OCI-LY1 (cell line): ENCODE results near the gene OASL.

Experiments used
- H2AFZ ChIP-seq: fragments of 200-600 bp; sonication (generic), shearing (Covaris generic); 2 replicates; pipeline ENCODE4 v1.6.0; 2014; ENCODE audit warnings: antibody characterized with exemption, mild to moderate bottlenecking, low read length
- H3F3A ChIP-seq: fragments of 200-600 bp; sonication (generic), shearing (Covaris generic); 2 replicates; pipeline ENCODE4 v1.6.0; 2014; ENCODE audit warnings: mild to moderate bottlenecking, antibody characterized with exemption, low read length, moderate library complexity; ENCODE audit not compliant: insufficient read depth
- H3K27ac ChIP-seq: fragments of 200-600 bp; sonication (generic); 2 replicates; pipeline ENCODE4 v1.5.1; 2014; ENCODE audit warnings: low read length, mixed run types, mild to moderate bottlenecking, low read depth; ENCODE audit not compliant: poor library complexity, severe bottlenecking
- H3K27me3 ChIP-seq: fragments of 200-600 bp; sonication (generic); 2 replicates; pipeline ENCODE4 v1.6.0; 2014; ENCODE audit warnings: antibody characterized with exemption, mild to moderate bottlenecking, low read length, moderate library complexity; ENCODE audit not compliant: insufficient read depth
- H3K36me3 ChIP-seq: fragments of 200-600 bp; sonication (generic); 2 replicates; pipeline ENCODE4 v1.6.1; 2014; ENCODE audit warnings: mild to moderate bottlenecking, antibody characterized with exemption, low read length, moderate library complexity, mixed read lengths; ENCODE audit not compliant: insufficient read depth
- H3K4me1 ChIP-seq: fragments of 200-600 bp; sonication (generic); 2 replicates; pipeline ENCODE4 v1.5.1; 2014; ENCODE audit warnings: mild to moderate bottlenecking, low read length, moderate library complexity; ENCODE audit not compliant: insufficient read depth, severe bottlenecking
- H3K4me2 ChIP-seq: fragments of 200-600 bp; sonication (generic), shearing (Covaris generic); 2 replicates; pipeline ENCODE4 v1.6.1; 2014; ENCODE audit warnings: low read length
- H3K4me3 ChIP-seq: fragments of 200-600 bp; sonication (generic); 2 replicates; pipeline ENCODE4 v1.5.1; 2014; ENCODE audit warnings: low read length, low read depth, mild to moderate bottlenecking, mixed read lengths; ENCODE audit not compliant: poor library complexity, severe bottlenecking
- H3K79me2 ChIP-seq: fragments of 200-600 bp; shearing (Covaris generic); 2 replicates; pipeline ENCODE4 v1.6.1; 2016; ENCODE audit warnings: mixed run types, low read length, mixed read lengths; ENCODE audit not compliant: insufficient read depth
- H3K9ac ChIP-seq: fragments of 200-600 bp; sonication (generic), shearing (Covaris generic); 2 replicates; pipeline ENCODE4 v1.6.1; 2014; ENCODE audit warnings: mild to moderate bottlenecking, low read length, mixed read lengths
- H3K9me2 ChIP-seq: fragments of 200-600 bp; sonication (generic), shearing (Covaris generic); 2 replicates; pipeline ENCODE4 v1.6.1; 2014; ENCODE audit warnings: low read depth, mild to moderate bottlenecking, low read length, mixed read lengths
- H3K9me3 ChIP-seq: fragments of 200-600 bp; shearing (Covaris generic); 2 replicates; pipeline ENCODE4 v1.6.1; 2014; ENCODE audit warnings: low read length, mixed read lengths
- H4K20me1 ChIP-seq: fragments of 200-600 bp; sonication (generic), shearing (Covaris generic); 2 replicates; pipeline ENCODE4 v1.6.0; 2016; ENCODE audit warnings: mild to moderate bottlenecking, low read length; ENCODE audit not compliant: insufficient read depth
- CTCF ChIP-seq: fragments of 200-600 bp; sonication (generic), shearing (Covaris generic); IDR thresholded peaks from 2 replicates; pipeline ENCODE4 v1.5.1; 2017; ENCODE audit warnings: mild to moderate bottlenecking, antibody characterized with exemption, low read length, moderate library complexity, mixed read lengths
- EZH2 ChIP-seq: fragments of 200-600 bp; sonication (generic), shearing (Covaris generic); IDR thresholded peaks from 2 replicates; pipeline ENCODE4 v1.8.0; 2017; ENCODE audit warnings: borderline replicate concordance, mixed run types, mild to moderate bottlenecking, antibody characterized with exemption, low read length, moderate library complexity, mixed read lengths

OASL gene

GRCh38 chr12:121038861-121039668 is at the start of gene OASL:
TSS of gene OASL (minus strand) at chr12:121039246. CDS start at chr12:121038971, 275 bp downstream.
- Histone ChIP-seq H2AFZ (no peak within 1 kb of the TSS), H3K36me3 (no peaks in the 10 kb centered on the region), H3K79me2 (no peaks in the 10 kb centered on the region), H3K27ac (no peak within 1 kb of the TSS), H3K9ac (no peak within 1 kb of the TSS), H3K9me2 (no peaks in the 10 kb centered on the region), H3F3A (no peaks in the 10 kb centered on the region), H3K9me3 (no peaks in the 10 kb centered on the region), H3K4me2 (peak within 1 kb of the TSS; percentile 49; the same call in 1 of the 2 replicates), H3K27me3 (no peaks in the 10 kb centered on the region), H4K20me1 (no peaks in the 10 kb centered on the region), H3K4me1 (peaks cover 9% of the 10 kb centered on the region), H3K4me3 (peak within 1 kb of the TSS; percentile 32)
- no peak for TF ChIP-seq CTCF

GRCh38 chr12:121088195-121088585 is 49.1 kb upstream of the OASL start:
- Histone ChIP-seq H3K4me3 (no peak overlapping the region), H3K36me3 (no peaks in the 10 kb centered on the region), H3K79me2 (no peaks in the 10 kb centered on the region), H3K27ac (no peak overlapping the region), H3K4me1 (no peaks in the 10 kb centered on the region), H3K9me3 (no peaks in the 10 kb centered on the region), H3K4me2 (no peak overlapping the region), H4K20me1 (no peaks in the 10 kb centered on the region), H3K9ac (no peak overlapping the region), H3F3A (no peaks in the 10 kb centered on the region), H3K27me3 (peaks cover 4% of the 10 kb centered on the region; the same call in 1 of the 2 replicates), H3K9me2 (no peaks in the 10 kb centered on the region), H2AFZ (no peak overlapping the region)
- TF ChIP-seq EZH2 = no peak
- TF ChIP-seq CTCF = no peak

GRCh38 chr12:121087467-121088194 is 48.6 kb upstream of the OASL start:
- H3K27ac ChIP-seq = no peak overlapping the region
- H3K9me2 ChIP-seq = no peaks in the 10 kb centered on the region
- H3K9me3 ChIP-seq = no peaks in the 10 kb centered on the region
- no peaks in the 10 kb centered on the region for H3F3A ChIP-seq
- no peak overlapping the region for H3K9ac ChIP-seq
- no peaks in the 10 kb centered on the region for H3K4me1 ChIP-seq
- H2AFZ ChIP-seq = no peak overlapping the region
- H4K20me1 ChIP-seq = no peaks in the 10 kb centered on the region
- no peak overlapping the region for H3K4me3 ChIP-seq
- no peak overlapping the region for H3K4me2 ChIP-seq
- peaks cover 3% of the 10 kb centered on the region; the same call in 1 of the 2 replicates for H3K27me3 ChIP-seq
- H3K79me2 ChIP-seq = no peaks in the 10 kb centered on the region
- no peaks in the 10 kb centered on the region for H3K36me3 ChIP-seq
- no peak for TF ChIP-seq CTCF
- no peak for TF ChIP-seq EZH2
